IMR-90 (cell line): ENCODE measurements around the gene MRTFA. TPM values are rescaled to one million over a fixed set of nuclear protein-coding genes. Genes with fewer than 3 reads are reported as not detected.

Source experiments
- ATAC-seq: fragments of 200-7000 bp; cut with Tn5 transposase; 2 replicates; pipeline ENCODE4 v1.9.1; 2020; ENCODE audit warnings: low read depth, mild to moderate bottlenecking, moderate library complexity
- BruUV-seq: library from RNA; stranded (reverse); fragments of 400-500 nt; replicated peaks from 2 replicates; lab custom pipeline; 2021; lab: Mats Ljungman, UMichigan
- CTCF ChIA-PET: fragments of 300-600 bp; formaldehyde crosslinking; extraction: SDS; loops from one replicate; lab custom pipeline; 2021; ENCODE audit warnings: antibody characterized with exemption; lab: Yijun Ruan, JAX
- POLR2A ChIA-PET: fragments of 300-600 bp; sonication (Branson Sonifier 250); formaldehyde crosslinking; loops from one replicate; lab custom pipeline; 2022; ENCODE audit warnings: antibody characterized with exemption; ENCODE audit not compliant: unreplicated experiment; lab: Charles Lee
- DNase-seq: peaks from one replicate; pipeline ENCODE4 v3.0.0; 2013
- H2AFZ ChIP-seq: replicated peaks from 2 replicates; pipeline ENCODE3; 2013; ENCODE audit warnings: low read length, mild to moderate bottlenecking; ENCODE audit not compliant: poor library complexity
- H2AK5ac ChIP-seq: 2 replicates; pipeline ENCODE4 v1.6.1; 2013; ENCODE audit warnings: low read depth, low read length, inconsistent platforms
- H2AK9ac ChIP-seq: replicated peaks from 2 replicates; pipeline ENCODE3; 2013; ENCODE audit warnings: mild to moderate bottlenecking, low read depth, low read length, moderate library complexity; ENCODE audit not compliant: poor library complexity
- H2BK120ac ChIP-seq: 2 replicates; pipeline ENCODE4 v1.6.1; 2013; ENCODE audit warnings: low read depth, low read length, inconsistent platforms
- H2BK15ac ChIP-seq: 3 replicates; pipeline ENCODE4 v1.6.1; 2013; ENCODE audit warnings: low read depth, low read length, inconsistent platforms
- H2BK20ac ChIP-seq: 2 replicates; pipeline ENCODE4 v1.6.1; 2013; ENCODE audit warnings: low read depth, mild to moderate bottlenecking, inconsistent platforms, low read length, moderate library complexity
- H2BK5ac ChIP-seq: 2 replicates; pipeline ENCODE4 v1.6.1; 2013; ENCODE audit warnings: mild to moderate bottlenecking, low read depth, low read length, inconsistent platforms; ENCODE audit not compliant: poor library complexity, severe bottlenecking
- H3K14ac ChIP-seq: replicated peaks from 2 replicates; pipeline ENCODE4 v1.6.1; 2013; ENCODE audit warnings: low read depth, low read length, inconsistent platforms
- H3K18ac ChIP-seq: 2 replicates; pipeline ENCODE4 v1.6.1; 2013; ENCODE audit warnings: low read depth, low read length, control low read depth
- H3K23ac ChIP-seq: 2 replicates; pipeline ENCODE4 v1.6.1; 2013; ENCODE audit warnings: low read depth, low read length, inconsistent platforms
- H3K27ac ChIP-seq: 2 replicates; pipeline ENCODE4 v1.5.1; 2013; ENCODE audit warnings: mild to moderate bottlenecking, control low read depth, low read length; ENCODE audit not compliant: insufficient read depth
- H3K27me3 ChIP-seq: 2 replicates; pipeline ENCODE4 v1.6.1; 2013; ENCODE audit warnings: low read length; ENCODE audit not compliant: control insufficient read depth, insufficient read depth
- H3K36me3 ChIP-seq: 2 replicates; pipeline ENCODE4 v1.6.1; 2013; ENCODE audit warnings: low read length, mixed read lengths; ENCODE audit not compliant: control insufficient read depth, insufficient read depth
- H3K4ac ChIP-seq: 2 replicates; pipeline ENCODE4 v1.6.1; 2013; ENCODE audit warnings: low read depth, low read length, inconsistent platforms
- H3K4me1 ChIP-seq: 2 replicates; pipeline ENCODE4 v1.6.1; 2013; ENCODE audit warnings: low read length, mixed read lengths; ENCODE audit not compliant: control insufficient read depth, insufficient read depth
- H3K4me2 ChIP-seq: 2 replicates; pipeline ENCODE4 v1.6.1; 2013; ENCODE audit warnings: low read depth, mild to moderate bottlenecking, control low read depth, low read length, moderate library complexity
- H3K4me3 ChIP-seq: 2 replicates; pipeline ENCODE4 v1.5.1; 2013; ENCODE audit warnings: low read depth, mild to moderate bottlenecking, control low read depth, low read length, moderate library complexity; ENCODE audit not compliant: insufficient read depth
- H3K56ac ChIP-seq: 2 replicates; pipeline ENCODE4 v1.6.1; 2013; ENCODE audit warnings: low read length, inconsistent platforms; ENCODE audit not compliant: insufficient read depth; ENCODE audit errors: extremely low read depth
- H3K79me1 ChIP-seq, 2 experiments: 2 replicates each; pipeline ENCODE4 v1.6.1; 2013; ENCODE audit warnings: low read length in 2 of 2, inconsistent platforms in 1 of 2, low read depth in 1 of 2
- H3K9ac ChIP-seq: 2 replicates; pipeline ENCODE4 v1.6.1; 2013; ENCODE audit warnings: low read depth, low read length, control low read depth
- H3K9me1 ChIP-seq: 2 replicates; pipeline ENCODE4 v1.6.1; 2013; ENCODE audit warnings: low read length, inconsistent platforms; ENCODE audit not compliant: insufficient read depth
- H3K9me3 ChIP-seq: 2 replicates; pipeline ENCODE4 v1.6.1; 2013; ENCODE audit warnings: low read length; ENCODE audit not compliant: control insufficient read depth, insufficient read depth
- H4K20me1 ChIP-seq: 2 replicates; pipeline ENCODE4 v1.6.1; 2013; ENCODE audit warnings: low read length, inconsistent platforms; ENCODE audit not compliant: insufficient read depth
- H4K5ac ChIP-seq: 2 replicates; pipeline ENCODE4 v1.6.1; 2013; ENCODE audit warnings: mild to moderate bottlenecking, low read depth, low read length, control low read depth
- H4K8ac ChIP-seq, 2 experiments: 2 replicates each; pipeline ENCODE4 v1.6.1; 2013; ENCODE audit warnings: low read depth in 2 of 2, low read length in 2 of 2, control low read depth in 1 of 2, inconsistent platforms in 1 of 2
- H4K91ac ChIP-seq: 2 replicates; pipeline ENCODE4 v1.6.1; 2013; ENCODE audit warnings: low read depth, low read length, inconsistent platforms; ENCODE audit not compliant: insufficient read depth
- BHLHE40 ChIP-seq: fragments of 150-350 bp; IDR thresholded peaks from 2 replicates; pipeline ENCODE4 v1.6.1; 2016; ENCODE audit warnings: mild to moderate bottlenecking, low read depth, low read length
- CHD1 ChIP-seq: IDR thresholded peaks from 2 replicates; pipeline ENCODE4 v1.6.1; 2012; ENCODE audit warnings: low read depth, low read length, improper control_type of control experiment
- CTCF ChIP-seq: conservative IDR thresholded peaks from 2 replicates; pipeline ENCODE4 v1.5.1; 2012; ENCODE audit warnings: mild to moderate bottlenecking, low read depth, low read length, improper control_type of control experiment
- ELK1 ChIP-seq: fragments of 150-350 bp; IDR thresholded peaks from 2 replicates; pipeline ENCODE4 v1.6.1; 2016; ENCODE audit warnings: low read depth, mild to moderate bottlenecking, low read length, moderate library complexity, borderline replicate concordance
- FOS ChIP-seq: fragments of 150-350 bp; IDR thresholded peaks from 2 replicates; pipeline ENCODE4 v1.6.1; 2016; ENCODE audit warnings: low read depth, low read length
- MAFK ChIP-seq: IDR thresholded peaks from 2 replicates; pipeline ENCODE4 v1.6.1; 2012; ENCODE audit warnings: low read depth, low read length, improper control_type of control experiment
- MXI1 ChIP-seq: IDR thresholded peaks from 2 replicates; pipeline ENCODE4 v1.6.1; 2012; ENCODE audit warnings: low read depth, mild to moderate bottlenecking, low read length, moderate library complexity, borderline replicate concordance
- NFE2L2 ChIP-seq: fragments of 150-350 bp; IDR thresholded peaks from 2 replicates; pipeline ENCODE4 v1.6.1; 2016; ENCODE audit warnings: low read depth, mild to moderate bottlenecking, low read length
- POLR2A ChIP-seq: IDR thresholded peaks from 2 replicates; pipeline ENCODE4 v1.6.1; 2012; ENCODE audit warnings: mild to moderate bottlenecking, low read depth, low read length
- RAD21 ChIP-seq: IDR thresholded peaks from 2 replicates; pipeline ENCODE4 v1.6.1; 2012; ENCODE audit warnings: low read length, improper control_type of control experiment
- RCOR1 ChIP-seq: IDR thresholded peaks from 2 replicates; pipeline ENCODE4 v1.6.1; 2012; ENCODE audit warnings: mild to moderate bottlenecking, low read length, improper control_type of control experiment; ENCODE audit not compliant: insufficient replicate concordance
- RFX5 ChIP-seq: IDR thresholded peaks from 2 replicates; pipeline ENCODE4 v1.8.0; 2012; ENCODE audit warnings: low read depth, mild to moderate bottlenecking, low read length, moderate library complexity
- WGBS, 2 experiments: methylation state at CpG; one replicate each; pipeline versions ENCODE4 v1.1.5 to v1.1.7; 2013; ENCODE audit warnings: missing lambda C conversion rate in 2 of 2; ENCODE audit not compliant: insufficient read length in 1 of 2; ENCODE audit errors: extremely low coverage in 2 of 2; 5-methylcytosine and 5-hydroxymethylcytosine counted together
- dilution Hi-C: fragments of 300-500 bp; cut with HindIII; formaldehyde crosslinking; loops from one replicate; pipeline ENCODE4 v1.14.3; 2018; ENCODE audit warnings: low sequenced_read_pairs; ENCODE audit not compliant: unreplicated experiment
- in situ Hi-C: fragments of 300-500 bp; cut with MboI; formaldehyde crosslinking; loops from 3 replicates; pipeline ENCODE4 v1.14.3; 2019; ENCODE audit warnings: low sequenced_read_pairs, inconsistent platforms, mixed read lengths
- intact Hi-C: fragments of 100-400 bp; cut with micrococcal nuclease; formaldehyde crosslinking; loops from 2 replicates; pipeline ENCODE4 v1.10.0; 2022
- polyA plus RNA-seq, 3 experiments: library from polyadenylated mRNA; depleted of rRNA; stranded (reverse); fragments of >200 nt; gene quantifications; 2 replicates each; pipeline ENCODE4 v1.2.3, GENCODE V29; 2012; ENCODE audit warnings: low replicate concordance in 1 of 3
- total RNA-seq: library from RNA; depleted of rRNA; stranded (reverse); fragments of >200 nt; gene quantifications from 2 replicates; pipeline ENCODE4 v1.2.3, GENCODE V29; 2012

Gene MRTFA
- total and polyA plus RNA-seq, 2 of the 4 experiments (the other 2 are of a cell fraction): 12.5 to 17.2 TPM

- Histone ChIP-seq H4K8ac (no peak overlapping the region), H3K9me1 (peaks cover 24% of the 10 kb centered on the region), H3K27ac (peak overlapping the region; percentile 30; the same call in 1 of the 2 replicates), H3K56ac (0 out of 2 replicates have a peak overlapping the region, but pooled peaks have one; percentile 5), H2BK5ac (peak overlapping the region; percentile 79), H3K27me3 (no peaks in the 10 kb centered on the region), H3K4me3 (no peak overlapping the region; the same call in 1 of the 2 replicates), H2AK9ac (no peak overlapping the region), H3K9ac (peak overlapping the region; percentile 19), H3K4ac (0 out of 2 replicates have a peak overlapping the region, but pooled peaks have one; percentile 17), H3K79me1 (peaks cover 7 to 66% of the 10 kb centered on the region in 2 experiments), H2BK120ac (no peak overlapping the region), H3K18ac (0 out of 2 replicates have a peak overlapping the region, but pooled peaks have one; percentile 28), H2BK20ac (no peak overlapping the region), H2AFZ (no peak overlapping the region), H3K14ac (peak overlapping the region; percentile 10; the same call in 1 of the 2 replicates), H3K9me3 (no peaks in the 10 kb centered on the region), H3K4me2 (peak overlapping the region; percentile 85), H2AK5ac (no peak overlapping the region), H2BK15ac (peak overlapping the region; percentile 12; the same call in 1 of the 3 replicates), H3K4me1 (peaks cover 10% of the 10 kb centered on the region), H4K20me1 (peaks cover 63% of the 10 kb centered on the region), H3K36me3 (peaks cover 2% of the 10 kb centered on the region; the same call in 1 of the 2 replicates), H4K5ac (peak overlapping the region; percentile 26; the same call in 1 of the 2 replicates), H4K91ac (0 out of 2 replicates have a peak overlapping the region, but pooled peaks have one; percentile 6), H3K23ac (peak overlapping the region; percentile 22; the same call in 1 of the 2 replicates)
- intact Hi-C loops (no loop called here), dilution Hi-C loops (no loop called here), in situ Hi-C loops (no loop called here)
- TF ChIP-seq RAD21 (no peak), MXI1 (no peak), BHLHE40 (no peak), MAFK (no peak), RFX5 (no peak), POLR2A (no peak), ELK1 (no peak), RCOR1 (no peak), NFE2L2 (no peak), CTCF (no peak), FOS (no peak), CHD1 (no peak)
- BruUV-seq: no TSS peak
- POLR2A ChIA-PET: no interaction called here
- DNase-seq (no peak), ATAC-seq (no peak)
- CTCF ChIA-PET: interaction anchor here (0.5 to 1.7 kb wide), 4 partner anchors 10 to 195 kb away, joined by 4 to 8 read pairs (median 6); no protein-coding TSS in a partner anchor
- 100% methylated on average over 5 of the region's 11 CpGs; no CpG with 5 or more reads in 1 of the 2 experiments for WGBS, 2 experiments
Measured at GRCh38 chr22:40634119-40634903, 2.2 kb downstream of the MRTFA start.
